ENCODE results near the gene KCNQ5. TPM values are rescaled to one million over a fixed set of nuclear protein-coding genes. Genes with fewer than 3 reads are reported as not detected.

The KCNQ5 gene
- total RNA-seq, 2 donors from 2014 or later: 0.22 to 0.56 TPM

DNA sequence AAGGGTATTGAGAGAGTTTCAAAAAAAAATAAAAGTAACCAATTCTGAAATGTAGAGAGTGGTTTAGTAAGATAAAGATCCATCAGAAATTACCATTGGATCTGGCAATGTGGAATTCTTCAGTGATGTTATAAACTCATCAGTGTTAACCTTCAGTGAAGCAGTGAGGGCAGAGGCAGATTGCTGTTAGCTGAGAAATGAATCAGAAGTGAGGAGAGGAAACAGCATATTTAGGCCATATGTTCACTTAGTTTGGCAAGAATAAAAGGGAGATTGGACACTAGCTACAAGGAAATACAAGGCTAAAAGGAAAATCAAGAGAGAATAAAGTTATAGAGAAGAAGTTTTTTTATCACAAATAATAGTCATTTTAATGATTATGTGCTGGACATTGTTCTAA lies 9.6 kb downstream of the KCNQ5 start:
- Histone ChIP-seq H3K9me3 (no peaks in the 10 kb centered on the region), H3K27me3 (no peaks in the 10 kb centered on the region), H3K36me3 (no peaks in the 10 kb centered on the region), H3K4me3 (no peak overlapping the region), H3K4me1 (no peaks in the 10 kb centered on the region), H3K27ac (no peak overlapping the region), H3K9ac (ENCODE audit: low read depth in 2 of 2, low read length in 2 of 2) (no peak overlapping the region)
- TF ChIP-seq, protein P1, sequence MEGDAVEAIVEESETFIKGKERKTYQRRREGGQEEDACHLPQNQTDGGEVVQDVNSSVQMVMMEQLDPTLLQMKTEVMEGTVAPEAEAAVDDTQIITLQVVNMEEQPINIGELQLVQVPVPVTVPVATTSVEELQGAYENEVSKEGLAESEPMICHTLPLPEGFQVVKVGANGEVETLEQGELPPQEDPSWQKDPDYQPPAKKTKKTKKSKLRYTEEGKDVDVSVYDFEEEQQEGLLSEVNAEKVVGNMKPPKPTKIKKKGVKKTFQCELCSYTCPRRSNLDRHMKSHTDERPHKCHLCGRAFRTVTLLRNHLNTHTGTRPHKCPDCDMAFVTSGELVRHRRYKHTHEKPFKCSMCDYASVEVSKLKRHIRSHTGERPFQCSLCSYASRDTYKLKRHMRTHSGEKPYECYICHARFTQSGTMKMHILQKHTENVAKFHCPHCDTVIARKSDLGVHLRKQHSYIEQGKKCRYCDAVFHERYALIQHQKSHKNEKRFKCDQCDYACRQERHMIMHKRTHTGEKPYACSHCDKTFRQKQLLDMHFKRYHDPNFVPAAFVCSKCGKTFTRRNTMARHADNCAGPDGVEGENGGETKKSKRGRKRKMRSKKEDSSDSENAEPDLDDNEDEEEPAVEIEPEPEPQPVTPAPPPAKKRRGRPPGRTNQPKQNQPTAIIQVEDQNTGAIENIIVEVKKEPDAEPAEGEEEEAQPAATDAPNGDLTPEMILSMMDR (IDR thresholded peaks at IDR 0.05): no peak
- intact Hi-C loops (cut with DNase I): no loop called here
- DNase-seq: no peak

DNA sequence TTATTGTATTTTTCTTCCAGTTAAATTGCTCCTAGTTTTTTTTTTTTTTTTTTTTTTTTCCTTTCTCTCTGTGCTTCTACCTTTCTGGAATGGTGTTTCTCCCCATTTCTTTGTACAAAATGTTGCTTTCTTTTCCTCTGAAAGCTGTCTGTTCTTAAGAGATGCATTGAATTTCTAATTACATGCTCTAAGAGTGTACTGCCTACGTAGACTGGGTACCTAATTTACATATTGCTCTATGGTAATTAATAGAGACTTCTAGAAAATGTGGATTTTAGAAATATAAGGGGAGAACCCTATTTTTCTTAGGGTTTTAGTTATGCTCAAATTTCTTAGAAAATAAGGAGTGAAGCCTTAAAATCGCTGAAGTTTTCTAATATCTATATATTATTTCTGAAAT lies 13.8 kb downstream of the KCNQ5 start:
- intact Hi-C loops (cut with DNase I): no loop called here
- Histone ChIP-seq H3K9me3 (no peaks in the 10 kb centered on the region), H3K4me3 (no peak overlapping the region), H3K27me3 (no peaks in the 10 kb centered on the region), H3K4me1 (no peaks in the 10 kb centered on the region), H3K36me3 (no peaks in the 10 kb centered on the region), H3K27ac (no peak overlapping the region), H3K9ac (ENCODE audit: low read depth in 2 of 2, low read length in 2 of 2) (no peak overlapping the region)
- TF ChIP-seq, protein P1 (IDR thresholded peaks at IDR 0.05): no peak
- DNase-seq: no peak

DNA sequence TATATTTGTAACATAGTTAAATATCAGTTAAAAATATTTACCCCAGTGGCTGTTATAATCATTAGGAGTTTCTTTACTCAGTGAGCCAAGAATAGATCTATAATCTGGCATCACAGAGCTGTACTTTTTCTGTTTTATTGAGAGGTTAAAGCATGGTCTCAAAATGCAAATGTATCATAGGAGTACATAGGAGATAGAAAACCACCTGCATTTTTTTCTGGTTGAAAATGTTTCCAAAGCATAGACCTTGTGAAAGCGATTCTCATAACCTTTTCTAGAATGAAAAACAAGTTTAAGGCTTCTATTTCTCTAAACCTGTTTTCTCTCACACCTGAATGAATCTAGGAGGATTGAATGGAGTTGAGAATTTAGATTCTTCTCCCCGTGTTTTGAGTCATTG lies 14.4 kb downstream of the KCNQ5 start:
- no peak for DNase-seq
- H3K4me3 ChIP-seq: no peak overlapping the region
- no peak overlapping the region for H3K9ac ChIP-seq (ENCODE audit: low read depth in 2 of 2, low read length in 2 of 2)
- H3K4me1 ChIP-seq: no peaks in the 10 kb centered on the region
- TF ChIP-seq, protein P1 (IDR thresholded peaks at IDR 0.05): no peak
- no peaks in the 10 kb centered on the region for H3K36me3 ChIP-seq
- H3K9me3 ChIP-seq: no peaks in the 10 kb centered on the region
- no peak overlapping the region for H3K27ac ChIP-seq
- no peaks in the 10 kb centered on the region for H3K27me3 ChIP-seq
- intact Hi-C loops (cut with DNase I): no loop called here

DNA sequence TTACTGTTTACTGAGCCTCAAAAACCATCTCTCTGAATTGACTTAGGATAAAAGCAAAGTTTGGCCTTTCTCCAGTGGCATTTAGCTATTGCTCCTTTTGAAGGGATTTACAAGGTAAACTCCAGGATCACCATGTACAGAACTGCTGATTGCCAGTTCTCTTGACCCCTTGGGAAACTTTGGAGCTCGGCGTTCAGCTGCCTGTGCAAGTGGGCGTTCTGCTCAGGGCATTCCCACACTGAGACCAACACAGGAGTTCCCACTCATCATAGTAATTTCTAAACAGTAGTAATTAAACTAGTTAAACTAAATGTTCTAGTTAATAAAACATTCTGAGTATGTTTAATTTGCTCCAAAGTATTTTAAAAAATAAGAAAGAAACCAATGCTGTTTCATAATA lies 14.9 kb downstream of the KCNQ5 start:
- TF ChIP-seq, protein P1 (IDR thresholded peaks at IDR 0.05): no peak
- H3K9ac ChIP-seq (ENCODE audit: low read depth in 2 of 2, low read length in 2 of 2): no peak overlapping the region
- H3K9me3 ChIP-seq: no peaks in the 10 kb centered on the region
- no peaks in the 10 kb centered on the region for H3K27me3 ChIP-seq
- intact Hi-C loops (cut with DNase I): no loop called here
- H3K27ac ChIP-seq: no peak overlapping the region
- no peak for DNase-seq
- H3K36me3 ChIP-seq: no peaks in the 10 kb centered on the region
- H3K4me1 ChIP-seq: no peaks in the 10 kb centered on the region
- no peak overlapping the region for H3K4me3 ChIP-seq

DNA sequence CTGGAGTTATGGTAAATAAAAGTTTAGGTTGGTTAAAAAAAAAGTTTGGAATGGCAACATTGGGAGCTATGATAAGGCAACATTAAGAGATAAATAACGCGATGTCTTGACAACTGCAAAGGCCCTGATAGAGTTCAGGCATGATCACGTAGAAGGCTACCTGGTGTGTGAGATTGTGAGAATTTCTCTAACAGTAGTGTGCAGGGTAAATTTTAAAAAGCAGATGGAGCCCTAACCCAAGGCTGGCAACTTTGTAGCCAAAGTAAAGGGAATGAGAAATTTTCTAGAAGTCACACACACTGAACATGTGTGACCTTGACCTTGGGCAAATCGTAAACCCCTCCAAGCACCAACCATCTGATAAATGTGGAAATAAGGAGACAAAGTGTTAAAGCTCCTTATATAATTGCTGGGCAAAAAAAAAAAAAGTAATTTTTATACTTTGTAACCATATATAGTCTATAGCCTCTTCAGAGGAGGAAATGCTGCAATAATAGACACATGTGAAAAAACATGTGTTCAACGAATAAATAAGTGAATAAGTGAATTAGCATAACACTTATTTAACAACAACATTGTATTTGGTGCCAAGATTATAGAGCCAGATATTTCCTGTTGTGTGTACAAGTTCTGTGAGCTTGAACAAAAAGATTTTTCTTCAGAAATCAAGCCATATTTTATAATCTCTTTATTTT lies 18.2 kb downstream of the KCNQ5 start:
- no peak for DNase-seq
- H3K9ac ChIP-seq (ENCODE audit: low read depth in 2 of 2, low read length in 2 of 2): no peak overlapping the region
- intact Hi-C loops (cut with DNase I): no loop called here
- H3K4me1 ChIP-seq: no peaks in the 10 kb centered on the region
- H3K4me3 ChIP-seq: no peak overlapping the region
- H3K9me3 ChIP-seq: no peaks in the 10 kb centered on the region
- no peak overlapping the region for H3K27ac ChIP-seq
- no peaks in the 10 kb centered on the region for H3K36me3 ChIP-seq
- no peaks in the 10 kb centered on the region for H3K27me3 ChIP-seq
- TF ChIP-seq, protein P1 (IDR thresholded peaks at IDR 0.05): no peak
